Measurements from ENCODE around the gene EFCAB12.

Gene EFCAB12

GRCh38 chr3:129409541-129409940 lies 18.9 kb downstream of the EFCAB12 start:
- TF ChIP-seq, protein P1, sequence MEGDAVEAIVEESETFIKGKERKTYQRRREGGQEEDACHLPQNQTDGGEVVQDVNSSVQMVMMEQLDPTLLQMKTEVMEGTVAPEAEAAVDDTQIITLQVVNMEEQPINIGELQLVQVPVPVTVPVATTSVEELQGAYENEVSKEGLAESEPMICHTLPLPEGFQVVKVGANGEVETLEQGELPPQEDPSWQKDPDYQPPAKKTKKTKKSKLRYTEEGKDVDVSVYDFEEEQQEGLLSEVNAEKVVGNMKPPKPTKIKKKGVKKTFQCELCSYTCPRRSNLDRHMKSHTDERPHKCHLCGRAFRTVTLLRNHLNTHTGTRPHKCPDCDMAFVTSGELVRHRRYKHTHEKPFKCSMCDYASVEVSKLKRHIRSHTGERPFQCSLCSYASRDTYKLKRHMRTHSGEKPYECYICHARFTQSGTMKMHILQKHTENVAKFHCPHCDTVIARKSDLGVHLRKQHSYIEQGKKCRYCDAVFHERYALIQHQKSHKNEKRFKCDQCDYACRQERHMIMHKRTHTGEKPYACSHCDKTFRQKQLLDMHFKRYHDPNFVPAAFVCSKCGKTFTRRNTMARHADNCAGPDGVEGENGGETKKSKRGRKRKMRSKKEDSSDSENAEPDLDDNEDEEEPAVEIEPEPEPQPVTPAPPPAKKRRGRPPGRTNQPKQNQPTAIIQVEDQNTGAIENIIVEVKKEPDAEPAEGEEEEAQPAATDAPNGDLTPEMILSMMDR (IDR thresholded peaks at IDR 0.05; ENCODE audit: borderline replicate concordance, extremely low read depth, low read length, poor library complexity, severe bottlenecking), result no peak
- no peak for TF ChIP-seq EZH2 (IDR thresholded peaks at IDR 0.05; ENCODE audit: borderline replicate concordance, low read depth, low read length, severe bottlenecking)
- Histone ChIP-seq H3K79me2 (ENCODE audit: insufficient read depth, low read length) (no peaks in the 10 kb centered on the region), H3K36me3 (ENCODE audit: insufficient read depth, low read length) (no peaks in the 10 kb centered on the region), H3K27ac (ENCODE audit: low read length) (no peak overlapping the region), H3K4me2 (ENCODE audit: insufficient read depth, low read length) (no peak overlapping the region), H3K9me3 (ENCODE audit: insufficient read depth, low read length, severe bottlenecking) (no peaks in the 10 kb centered on the region), H3K4me3 (ENCODE audit: low read depth in 1 of 2, low read length in 2 of 2) (no peak overlapping the region), H3K27me3 (ENCODE audit: insufficient read depth, low read length, poor library complexity) (no peaks in the 10 kb centered on the region), H2AFZ (ENCODE audit: low read depth, low read length) (no peak overlapping the region; the same call in 1 of the 2 replicates), H4K20me1 (ENCODE audit: insufficient read depth, low read length) (no peaks in the 10 kb centered on the region), H3K9ac (ENCODE audit: low read depth, low read length) (no peak overlapping the region), H3K4me1 (ENCODE audit: insufficient read depth, low read length) (no peaks in the 10 kb centered on the region)
- no peak for DNase-seq
- ATAC-seq (ENCODE audit: insufficient read depth, low read depth), result no peak

GRCh38 chr3:129404610-129405009 lies 23.8 kb downstream of the EFCAB12 start:
- TF ChIP-seq, protein P1 (IDR thresholded peaks at IDR 0.05; ENCODE audit: borderline replicate concordance, extremely low read depth, low read length, poor library complexity, severe bottlenecking), result no peak
- TF ChIP-seq EZH2 (IDR thresholded peaks at IDR 0.05; ENCODE audit: borderline replicate concordance, low read depth, low read length, severe bottlenecking), result no peak
- Histone ChIP-seq H3K4me3 (ENCODE audit: low read depth in 1 of 2, low read length in 2 of 2) (no peak overlapping the region), H3K4me2 (ENCODE audit: insufficient read depth, low read length) (no peak overlapping the region), H3K36me3 (ENCODE audit: insufficient read depth, low read length) (no peaks in the 10 kb centered on the region), H3K9ac (ENCODE audit: low read depth, low read length) (no peak overlapping the region; the same call in 1 of the 2 replicates), H3K27ac (ENCODE audit: low read length) (no peak overlapping the region), H2AFZ (ENCODE audit: low read depth, low read length) (no peak overlapping the region), H4K20me1 (ENCODE audit: insufficient read depth, low read length) (no peaks in the 10 kb centered on the region), H3K4me1 (ENCODE audit: insufficient read depth, low read length) (peaks cover 11% of the 10 kb centered on the region), H3K9me3 (ENCODE audit: insufficient read depth, low read length, severe bottlenecking) (no peaks in the 10 kb centered on the region), H3K79me2 (ENCODE audit: insufficient read depth, low read length) (no peaks in the 10 kb centered on the region), H3K27me3 (ENCODE audit: insufficient read depth, low read length, poor library complexity) (no peaks in the 10 kb centered on the region)
- DNase-seq (no peak), ATAC-seq (ENCODE audit: insufficient read depth, low read depth) (no peak)

- no peaks in the 10 kb centered on the region for H3K27me3 ChIP-seq (ENCODE audit: insufficient read depth, low read length, poor library complexity)
- TF ChIP-seq, protein P1 (IDR thresholded peaks at IDR 0.05; ENCODE audit: borderline replicate concordance, extremely low read depth, low read length, poor library complexity, severe bottlenecking), result no peak
- TF ChIP-seq EZH2 (IDR thresholded peaks at IDR 0.05; ENCODE audit: borderline replicate concordance, low read depth, low read length, severe bottlenecking), result no peak
- no peak overlapping the region for H3K4me2 ChIP-seq (ENCODE audit: insufficient read depth, low read length)
- no peaks in the 10 kb centered on the region for H3K36me3 ChIP-seq (ENCODE audit: insufficient read depth, low read length)
- peaks cover 2% of the 10 kb centered on the region for H3K79me2 ChIP-seq (ENCODE audit: insufficient read depth, low read length)
- H3K4me1 ChIP-seq (ENCODE audit: insufficient read depth, low read length), result peaks cover 12% of the 10 kb centered on the region
- no peak for ATAC-seq (ENCODE audit: insufficient read depth, low read depth)
- H2AFZ ChIP-seq (ENCODE audit: low read depth, low read length), result no peak overlapping the region
- H3K9me3 ChIP-seq (ENCODE audit: insufficient read depth, low read length, severe bottlenecking), result no peaks in the 10 kb centered on the region
- DNase-seq, result no peak
- no peak overlapping the region for H3K4me3 ChIP-seq (ENCODE audit: low read depth in 1 of 2, low read length in 2 of 2)
- no peaks in the 10 kb centered on the region for H4K20me1 ChIP-seq (ENCODE audit: insufficient read depth, low read length)
- no peak overlapping the region for H3K27ac ChIP-seq (ENCODE audit: low read length)
- no peak overlapping the region for H3K9ac ChIP-seq (ENCODE audit: low read depth, low read length)
These were observed 24.3 kb downstream of the EFCAB12 start for GRCh38 chr3:129404130-129404529.

- H3K27ac ChIP-seq (ENCODE audit: low read length), result no peak overlapping the region
- H3K79me2 ChIP-seq (ENCODE audit: insufficient read depth, low read length), result peaks cover 8% of the 10 kb centered on the region
These were observed 25.0 kb downstream of the EFCAB12 start for GRCh38 chr3:129403450-129403849.

More at GRCh38 chr3:129403450-129403849, 25.0 kb downstream of the EFCAB12 start:
- no peaks in the 10 kb centered on the region for H3K27me3 ChIP-seq (ENCODE audit: insufficient read depth, low read length, poor library complexity)
- TF ChIP-seq, protein P1 (IDR thresholded peaks at IDR 0.05; ENCODE audit: borderline replicate concordance, extremely low read depth, low read length, poor library complexity, severe bottlenecking), result no peak
- no peak for TF ChIP-seq EZH2 (IDR thresholded peaks at IDR 0.05; ENCODE audit: borderline replicate concordance, low read depth, low read length, severe bottlenecking)
- no peaks in the 10 kb centered on the region for H3K36me3 ChIP-seq (ENCODE audit: insufficient read depth, low read length)
- H3K4me2 ChIP-seq (ENCODE audit: insufficient read depth, low read length), result no peak overlapping the region
- H2AFZ ChIP-seq (ENCODE audit: low read depth, low read length), result no peak overlapping the region
- ATAC-seq (ENCODE audit: insufficient read depth, low read depth) (no peak), DNase-seq (no peak)
- H4K20me1 ChIP-seq (ENCODE audit: insufficient read depth, low read length), result no peaks in the 10 kb centered on the region; the same call in 1 of the 2 replicates
- no peak overlapping the region for H3K9ac ChIP-seq (ENCODE audit: low read depth, low read length)
- no peak overlapping the region for H3K4me3 ChIP-seq (ENCODE audit: low read depth in 1 of 2, low read length in 2 of 2)
- peaks cover 16% of the 10 kb centered on the region for H3K4me1 ChIP-seq (ENCODE audit: insufficient read depth, low read length)
- no peaks in the 10 kb centered on the region for H3K9me3 ChIP-seq (ENCODE audit: insufficient read depth, low read length, severe bottlenecking)
